ENCODE measurements around the gene GOLPH3.

Gene GOLPH3

DNA sequence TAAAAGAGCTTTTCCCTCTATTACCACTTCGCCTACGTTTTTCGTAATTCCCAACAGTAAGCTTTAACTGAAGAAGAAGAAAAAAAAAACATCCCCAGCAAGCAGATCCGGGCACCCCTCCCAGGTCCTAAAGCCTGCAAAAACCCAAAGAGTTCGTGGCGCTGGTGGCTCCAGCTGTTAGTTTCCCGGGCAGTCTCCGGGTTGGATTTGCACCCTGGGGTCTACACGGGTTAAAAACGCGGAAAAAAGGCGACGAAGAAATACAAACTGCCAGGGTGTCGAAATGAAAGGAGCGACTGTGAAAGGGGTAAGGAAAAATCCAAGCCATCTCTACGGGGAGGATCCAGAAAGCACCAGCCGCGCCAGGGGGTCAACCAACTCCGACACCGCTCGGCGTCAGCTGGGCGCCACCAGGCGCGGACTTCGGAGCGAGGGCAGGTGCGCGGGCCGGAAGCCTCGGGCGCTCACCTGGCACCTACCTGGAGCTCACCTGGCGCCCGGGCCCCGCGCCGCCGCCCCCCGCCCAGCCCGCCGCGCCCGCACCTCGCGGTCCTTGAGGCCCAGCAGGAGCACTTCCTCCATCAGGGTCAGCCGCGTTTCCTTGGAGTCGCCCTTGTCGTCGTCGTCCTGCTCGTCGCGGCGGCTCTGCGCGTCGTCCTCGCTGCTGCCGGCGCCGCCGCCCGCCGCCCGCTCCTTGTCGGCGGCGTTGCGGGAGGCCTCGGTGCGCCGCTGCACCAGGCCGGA, 680 bp downstream of the GOLPH3 start (continued):
- no peak for TF ChIP-seq ZNF274 (IDR thresholded peaks at IDR 0.05; ENCODE audit: low read length)
- no peak for TF ChIP-seq ZNF274 (tag by site-specific recombination; IDR thresholded peaks at IDR 0.05; ENCODE audit: borderline replicate concordance)
- no peak for TF ChIP-seq ZNF10 (tag by site-specific recombination; IDR thresholded peaks at IDR 0.05)
- peak; percentile 11 for TF ChIP-seq PRDM1 (tag by site-specific recombination; IDR thresholded peaks at IDR 0.05)
- no peak for TF ChIP-seq ZNF366 (tag by site-specific recombination; conservative IDR thresholded peaks at IDR 0.05)
- TF ChIP-seq, protein P1, sequence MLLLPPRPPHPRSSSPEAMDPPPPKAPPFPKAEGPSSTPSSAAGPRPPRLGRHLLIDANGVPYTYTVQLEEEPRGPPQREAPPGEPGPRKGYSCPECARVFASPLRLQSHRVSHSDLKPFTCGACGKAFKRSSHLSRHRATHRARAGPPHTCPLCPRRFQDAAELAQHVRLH (tag by site-specific recombination; IDR thresholded peaks at IDR 0.05), result peak; percentile 68; the same call in 1 of the 2 replicates
- no peak for TF ChIP-seq ZNF174 (tag by site-specific recombination; IDR thresholded peaks at IDR 0.05)
- TF ChIP-seq ZXDB (tag by site-specific recombination; IDR thresholded peaks at IDR 0.05), result peak; percentile 43
- peak; percentile 79 for TF ChIP-seq ZEB2 (tag by site-specific recombination; IDR thresholded peaks at IDR 0.05)
- TF ChIP-seq ZNF629 (tag by site-specific recombination; IDR thresholded peaks at IDR 0.05), result peak; percentile 52; the same call in 1 of the 2 replicates
- TF ChIP-seq, protein P2, sequence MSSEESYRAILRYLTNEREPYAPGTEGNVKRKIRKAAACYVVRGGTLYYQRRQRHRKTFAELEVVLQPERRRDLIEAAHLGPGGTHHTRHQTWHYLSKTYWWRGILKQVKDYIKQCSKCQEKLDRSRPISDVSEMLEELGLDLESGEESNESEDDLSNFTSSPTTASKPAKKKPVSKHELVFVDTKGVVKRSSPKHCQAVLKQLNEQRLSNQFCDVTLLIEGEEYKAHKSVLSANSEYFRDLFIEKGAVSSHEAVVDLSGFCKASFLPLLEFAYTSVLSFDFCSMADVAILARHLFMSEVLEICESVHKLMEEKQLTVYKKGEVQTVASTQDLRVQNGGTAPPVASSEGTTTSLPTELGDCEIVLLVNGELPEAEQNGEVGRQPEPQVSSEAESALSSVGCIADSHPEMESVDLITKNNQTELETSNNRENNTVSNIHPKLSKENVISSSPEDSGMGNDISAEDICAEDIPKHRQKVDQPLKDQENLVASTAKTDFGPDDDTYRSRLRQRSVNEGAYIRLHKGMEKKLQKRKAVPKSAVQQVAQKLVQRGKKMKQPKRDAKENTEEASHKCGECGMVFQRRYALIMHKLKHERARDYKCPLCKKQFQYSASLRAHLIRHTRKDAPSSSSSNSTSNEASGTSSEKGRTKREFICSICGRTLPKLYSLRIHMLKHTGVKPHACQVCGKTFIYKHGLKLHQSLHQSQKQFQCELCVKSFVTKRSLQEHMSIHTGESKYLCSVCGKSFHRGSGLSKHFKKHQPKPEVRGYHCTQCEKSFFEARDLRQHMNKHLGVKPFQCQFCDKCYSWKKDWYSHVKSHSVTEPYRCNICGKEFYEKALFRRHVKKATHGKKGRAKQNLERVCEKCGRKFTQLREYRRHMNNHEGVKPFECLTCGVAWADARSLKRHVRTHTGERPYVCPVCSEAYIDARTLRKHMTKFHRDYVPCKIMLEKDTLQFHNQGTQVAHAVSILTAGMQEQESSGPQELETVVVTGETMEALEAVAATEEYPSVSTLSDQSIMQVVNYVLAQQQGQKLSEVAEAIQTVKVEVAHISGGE (tag by site-specific recombination; conservative IDR thresholded peaks at IDR 0.05; ENCODE audit: low read depth), result 0 out of 2 replicates have a peak, but pooled peaks have one; percentile 25
- TF ChIP-seq, protein P3, sequence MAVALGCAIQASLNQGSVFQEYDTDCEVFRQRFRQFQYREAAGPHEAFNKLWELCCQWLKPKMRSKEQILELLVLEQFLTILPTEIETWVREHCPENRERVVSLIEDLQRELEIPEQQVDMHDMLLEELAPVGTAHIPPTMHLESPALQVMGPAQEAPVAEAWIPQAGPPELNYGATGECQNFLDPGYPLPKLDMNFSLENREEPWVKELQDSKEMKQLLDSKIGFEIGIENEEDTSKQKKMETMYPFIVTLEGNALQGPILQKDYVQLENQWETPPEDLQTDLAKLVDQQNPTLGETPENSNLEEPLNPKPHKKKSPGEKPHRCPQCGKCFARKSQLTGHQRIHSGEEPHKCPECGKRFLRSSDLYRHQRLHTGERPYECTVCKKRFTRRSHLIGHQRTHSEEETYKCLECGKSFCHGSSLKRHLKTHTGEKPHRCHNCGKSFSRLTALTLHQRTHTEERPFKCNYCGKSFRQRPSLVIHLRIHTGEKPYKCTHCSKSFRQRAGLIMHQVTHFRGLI (tag by site-specific recombination; IDR thresholded peaks at IDR 0.05), result no peak; the same call in 1 of the 2 replicates
- TF ChIP-seq, protein P4, sequence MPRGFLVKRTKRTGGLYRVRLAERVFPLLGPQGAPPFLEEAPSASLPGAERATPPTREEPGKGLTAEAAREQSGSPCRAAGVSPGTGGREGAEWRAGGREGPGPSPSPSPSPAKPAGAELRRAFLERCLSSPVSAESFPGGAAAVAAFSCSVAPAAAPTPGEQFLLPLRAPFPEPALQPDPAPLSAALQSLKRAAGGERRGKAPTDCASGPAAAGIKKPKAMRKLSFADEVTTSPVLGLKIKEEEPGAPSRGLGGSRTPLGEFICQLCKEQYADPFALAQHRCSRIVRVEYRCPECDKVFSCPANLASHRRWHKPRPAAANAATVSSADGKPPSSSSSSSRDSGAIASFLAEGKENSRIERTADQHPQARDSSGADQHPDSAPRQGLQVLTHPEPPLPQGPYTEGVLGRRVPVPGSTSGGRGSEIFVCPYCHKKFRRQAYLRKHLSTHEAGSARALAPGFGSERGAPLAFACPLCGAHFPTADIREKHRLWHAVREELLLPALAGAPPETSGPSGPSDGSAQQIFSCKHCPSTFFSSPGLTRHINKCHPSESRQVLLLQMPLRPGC (tag by site-specific recombination; IDR thresholded peaks at IDR 0.05), result 0 out of 2 replicates have a peak, but pooled peaks have one; percentile 13
- peak; percentile 90; the same call in 1 of the 2 replicates for TF ChIP-seq ZNF600 (tag by site-specific recombination; IDR thresholded peaks at IDR 0.05)
- no peak for TF ChIP-seq TCF7L2 (IDR thresholded peaks at IDR 0.05; ENCODE audit: borderline replicate concordance, low read depth, low read length)
- no peak for TF ChIP-seq ZNF585B (tag by site-specific recombination; IDR thresholded peaks at IDR 0.05)
- no peak for TF ChIP-seq ZNF223 (tag by site-specific recombination; IDR thresholded peaks at IDR 0.05)
- TF ChIP-seq ZNF48 (tag by site-specific recombination; IDR thresholded peaks at IDR 0.05), result no peak
- TF ChIP-seq ZNF664 (tag by site-specific recombination; IDR thresholded peaks at IDR 0.05), result 0 out of 2 replicates have a peak, but pooled peaks have one; percentile 1
- peak; percentile 15; the same call in 1 of the 2 replicates for TF ChIP-seq SP7 (tag by site-specific recombination; IDR thresholded peaks at IDR 0.05)
- TF ChIP-seq ZNF521 (tag by site-specific recombination; IDR thresholded peaks at IDR 0.05), result no peak
- TF ChIP-seq GLI2 (tag by site-specific recombination; IDR thresholded peaks at IDR 0.05; ENCODE audit: borderline replicate concordance, low read depth), result no peak; the same call in 1 of the 2 replicates
- no peak for TF ChIP-seq GFI1B (tag by site-specific recombination; IDR thresholded peaks at IDR 0.05)
- no peak for TF ChIP-seq ZNF311 (tag by site-specific recombination; IDR thresholded peaks at IDR 0.05; ENCODE audit: borderline replicate concordance)
- TF ChIP-seq, protein P5, sequence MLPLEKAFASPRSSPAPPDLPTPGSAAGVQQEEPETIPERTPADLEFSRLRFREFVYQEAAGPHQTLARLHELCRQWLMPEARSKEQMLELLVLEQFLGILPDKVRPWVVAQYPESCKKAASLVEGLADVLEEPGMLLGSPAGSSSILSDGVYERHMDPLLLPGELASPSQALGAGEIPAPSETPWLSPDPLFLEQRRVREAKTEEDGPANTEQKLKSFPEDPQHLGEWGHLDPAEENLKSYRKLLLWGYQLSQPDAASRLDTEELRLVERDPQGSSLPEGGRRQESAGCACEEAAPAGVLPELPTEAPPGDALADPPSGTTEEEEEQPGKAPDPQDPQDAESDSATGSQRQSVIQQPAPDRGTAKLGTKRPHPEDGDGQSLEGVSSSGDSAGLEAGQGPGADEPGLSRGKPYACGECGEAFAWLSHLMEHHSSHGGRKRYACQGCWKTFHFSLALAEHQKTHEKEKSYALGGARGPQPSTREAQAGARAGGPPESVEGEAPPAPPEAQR (tag by site-specific recombination; IDR thresholded peaks at IDR 0.05), result no peak
- no peak for TF ChIP-seq ZNF354C (tag by site-specific recombination; IDR thresholded peaks at IDR 0.05; ENCODE audit: borderline replicate concordance, low read depth)
- TF ChIP-seq ZBTB48 (tag by site-specific recombination; IDR thresholded peaks at IDR 0.05), result peak; percentile 16; the same call in 1 of the 2 replicates
- TF ChIP-seq ZIC2 (tag by site-specific recombination; IDR thresholded peaks at IDR 0.05), result peak; percentile 92
- TF ChIP-seq GLIS2 (tag by site-specific recombination; IDR thresholded peaks at IDR 0.05), result peak; percentile 87
- TF ChIP-seq ZNF473 (tag by site-specific recombination; IDR thresholded peaks at IDR 0.05), result no peak
- peak; percentile 87 for TF ChIP-seq GLIS1 (tag by site-specific recombination; IDR thresholded peaks at IDR 0.05)
- 0 out of 2 replicates have a peak, but pooled peaks have one; percentile 52 for TF ChIP-seq BCL11A (tag by site-specific recombination; IDR thresholded peaks at IDR 0.05; ENCODE audit: low read depth)
- TF ChIP-seq ZNF501 (tag by site-specific recombination; IDR thresholded peaks at IDR 0.05), result peak; percentile 62; the same call in 1 of the 2 replicates
